Chondrocyte (in vitro differentiated cells): ENCODE measurements around the gene HNRNPLL. TPM values are rescaled to one million over a fixed set of nuclear protein-coding genes. Genes with fewer than 3 reads are reported as not detected.

Source experiments
- DNase-seq: peaks from one replicate; pipeline ENCODE4 v3.0.0; 2021; ENCODE audit warnings: mixed read lengths, low spot score
- H3K27ac Mint-ChIP-seq: one replicate; pipeline ENCODE4 v1.8.0; 2021; ENCODE audit warnings: mild to moderate bottlenecking, moderate library complexity, mixed read lengths; ENCODE audit not compliant: unreplicated experiment
- H3K27me3 Mint-ChIP-seq: 2 replicates; pipeline ENCODE4 v1.8.0; 2021; ENCODE audit warnings: low read depth, mixed read lengths
- H3K36me3 Mint-ChIP-seq: 2 replicates; pipeline ENCODE4 v1.8.0; 2021; ENCODE audit warnings: low read depth, mixed read lengths
- H3K4me1 Mint-ChIP-seq: 2 replicates; pipeline ENCODE4 v1.8.0; 2021; ENCODE audit warnings: low read depth, mild to moderate bottlenecking, mixed read lengths
- H3K4me3 Mint-ChIP-seq: one replicate; pipeline ENCODE4 v1.8.0; 2021; ENCODE audit warnings: mild to moderate bottlenecking, moderate library complexity, mixed read lengths; ENCODE audit not compliant: unreplicated experiment
- H3K9me3 Mint-ChIP-seq: 2 replicates; pipeline ENCODE4 v1.8.0; 2021; ENCODE audit warnings: low read depth, mixed read lengths
- total RNA-seq: library from RNA; stranded (reverse); gene quantifications from 3 replicates; pipeline ENCODE4 v1.2.1, GENCODE V29; 2021
- TF ChIP-seq, protein P1 (sequence below): fragments of 200-600 bp; sonication (generic); IDR thresholded peaks from 2 replicates; pipeline ENCODE4 v1.5.0; 2021; ENCODE audit warnings: antibody characterized with exemption, mild to moderate bottlenecking, moderate library complexity

Gene HNRNPLL
- total RNA-seq, 1 donor from 2014 or later, result 41.8 TPM

DNA sequence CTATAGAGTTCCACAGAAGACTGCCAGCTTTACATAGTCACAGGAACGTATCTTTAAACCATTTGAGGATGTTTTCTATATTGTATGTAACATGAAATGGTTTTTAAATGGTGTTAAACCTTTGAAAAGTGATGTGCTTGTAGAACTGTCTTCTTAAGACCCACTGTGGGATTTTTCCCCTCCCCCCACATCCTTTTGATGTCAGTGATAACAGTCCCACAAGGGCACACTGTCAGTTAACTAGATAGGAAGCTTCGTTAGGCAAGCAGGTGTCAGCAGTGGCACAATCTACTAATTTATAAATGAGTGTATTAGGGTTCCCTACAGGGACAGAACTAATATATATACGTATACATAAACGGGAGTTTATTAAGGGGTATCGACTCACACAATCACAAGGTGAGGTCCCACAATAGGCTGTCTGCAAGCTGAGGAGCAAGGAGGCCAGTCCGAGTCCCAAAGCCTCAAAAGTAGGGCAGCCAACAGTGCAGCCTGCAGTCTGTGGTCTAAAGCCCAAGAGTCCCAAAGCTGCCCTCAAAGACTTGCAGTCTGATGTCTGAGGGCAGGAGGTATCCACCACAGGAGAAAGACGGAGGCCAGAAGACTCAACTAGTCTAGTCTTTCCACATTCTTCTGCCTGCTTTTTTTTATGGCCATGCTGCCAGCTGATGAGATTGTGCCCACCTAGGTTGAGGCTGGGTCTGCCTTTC is 23.8 kb upstream of the HNRNPLL start:
- no peak overlapping the region for H3K27ac Mint-ChIP-seq
- H3K36me3 Mint-ChIP-seq, result no peaks in the 10 kb centered on the region
- TF ChIP-seq, protein P1, sequence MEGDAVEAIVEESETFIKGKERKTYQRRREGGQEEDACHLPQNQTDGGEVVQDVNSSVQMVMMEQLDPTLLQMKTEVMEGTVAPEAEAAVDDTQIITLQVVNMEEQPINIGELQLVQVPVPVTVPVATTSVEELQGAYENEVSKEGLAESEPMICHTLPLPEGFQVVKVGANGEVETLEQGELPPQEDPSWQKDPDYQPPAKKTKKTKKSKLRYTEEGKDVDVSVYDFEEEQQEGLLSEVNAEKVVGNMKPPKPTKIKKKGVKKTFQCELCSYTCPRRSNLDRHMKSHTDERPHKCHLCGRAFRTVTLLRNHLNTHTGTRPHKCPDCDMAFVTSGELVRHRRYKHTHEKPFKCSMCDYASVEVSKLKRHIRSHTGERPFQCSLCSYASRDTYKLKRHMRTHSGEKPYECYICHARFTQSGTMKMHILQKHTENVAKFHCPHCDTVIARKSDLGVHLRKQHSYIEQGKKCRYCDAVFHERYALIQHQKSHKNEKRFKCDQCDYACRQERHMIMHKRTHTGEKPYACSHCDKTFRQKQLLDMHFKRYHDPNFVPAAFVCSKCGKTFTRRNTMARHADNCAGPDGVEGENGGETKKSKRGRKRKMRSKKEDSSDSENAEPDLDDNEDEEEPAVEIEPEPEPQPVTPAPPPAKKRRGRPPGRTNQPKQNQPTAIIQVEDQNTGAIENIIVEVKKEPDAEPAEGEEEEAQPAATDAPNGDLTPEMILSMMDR, result no peak
- H3K9me3 Mint-ChIP-seq, result peaks cover 6% of the 10 kb centered on the region
- no peaks in the 10 kb centered on the region for H3K27me3 Mint-ChIP-seq
- no peak for DNase-seq
- H3K4me1 Mint-ChIP-seq, result no peaks in the 10 kb centered on the region
- H3K4me3 Mint-ChIP-seq, result no peak overlapping the region

DNA sequence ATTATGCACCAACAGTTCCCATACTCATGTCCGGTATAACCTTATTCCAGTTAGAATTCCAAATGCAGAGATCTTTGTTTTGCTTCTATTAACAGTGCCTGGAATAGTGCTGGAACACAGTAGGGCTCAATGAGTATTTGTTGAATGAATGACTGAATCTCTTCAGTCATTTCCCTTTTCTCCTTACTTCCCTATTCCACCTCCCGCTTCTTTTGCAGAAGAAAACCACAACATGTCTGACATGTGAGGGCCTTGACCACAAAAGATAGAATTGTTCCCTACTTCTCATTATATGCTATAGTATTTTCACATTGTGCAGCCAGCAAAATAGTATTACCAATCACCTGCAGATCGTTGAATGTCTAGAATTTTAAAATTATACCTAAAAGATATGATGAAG is 19.5 kb upstream of the HNRNPLL start:
- H3K27ac Mint-ChIP-seq, result no peak overlapping the region
- TF ChIP-seq, protein P1, result no peak
- no peaks in the 10 kb centered on the region for H3K9me3 Mint-ChIP-seq
- peaks cover 15% of the 10 kb centered on the region for H3K4me1 Mint-ChIP-seq
- no peaks in the 10 kb centered on the region for H3K36me3 Mint-ChIP-seq
- no peak overlapping the region for H3K4me3 Mint-ChIP-seq
- H3K27me3 Mint-ChIP-seq, result no peaks in the 10 kb centered on the region
- DNase-seq, result no peak

DNA sequence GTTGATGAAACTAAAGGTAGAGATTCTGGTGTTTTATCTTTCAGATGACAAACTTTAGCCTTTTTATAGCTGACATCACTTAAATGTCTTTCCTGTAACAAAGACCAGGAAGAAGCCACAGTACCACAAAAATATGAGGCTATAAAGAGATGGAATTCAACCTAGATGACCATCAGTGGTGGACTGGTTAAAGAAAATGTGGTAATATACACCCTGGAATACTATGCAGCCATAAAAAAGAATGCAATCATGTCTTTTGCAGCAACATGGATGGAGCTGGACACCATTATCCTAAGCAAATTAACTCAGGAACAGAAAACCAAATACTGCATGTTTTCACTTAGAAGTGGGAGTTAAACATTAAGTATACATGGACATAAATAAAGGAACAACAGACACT is 18.3 kb upstream of the HNRNPLL start:
- Mint-ChIP-seq H3K4me1 (peaks cover 15% of the 10 kb centered on the region), H3K36me3 (no peaks in the 10 kb centered on the region), H3K4me3 (no peak overlapping the region), H3K9me3 (no peaks in the 10 kb centered on the region), H3K27ac (no peak overlapping the region), H3K27me3 (no peaks in the 10 kb centered on the region)
- TF ChIP-seq, protein P1, result no peak
- no peak for DNase-seq

DNA sequence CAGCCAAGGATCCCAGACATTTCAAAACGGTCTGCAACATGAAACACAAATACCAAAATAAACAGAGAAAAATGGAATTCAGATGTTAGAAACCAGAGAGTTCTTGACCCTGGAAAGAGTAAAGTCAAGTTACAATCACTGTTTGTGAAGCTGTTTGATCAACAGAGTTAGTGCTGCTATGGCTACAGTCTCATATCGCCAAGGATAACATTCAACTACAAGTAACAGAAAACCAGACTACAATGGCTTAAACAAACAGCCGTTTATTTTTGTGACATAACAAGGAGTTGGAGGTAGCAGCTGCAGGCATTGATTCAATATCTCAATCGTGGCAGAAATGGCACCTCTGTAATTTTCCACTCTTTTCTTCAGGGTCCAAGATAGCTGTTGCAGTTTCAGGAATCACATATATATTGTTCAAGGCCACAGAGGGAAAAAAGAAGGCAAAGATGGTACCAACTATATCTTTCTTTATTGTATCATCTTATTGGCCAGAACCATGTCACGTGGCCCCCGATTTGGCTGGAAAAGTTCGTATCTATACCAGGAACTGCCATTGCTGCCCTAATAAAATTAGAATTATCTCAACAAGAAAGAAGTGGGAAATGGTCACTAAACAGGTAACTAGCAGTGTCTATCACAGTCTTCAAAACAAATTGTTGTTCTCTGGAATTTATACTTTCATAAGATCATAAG is 17.7 kb upstream of the HNRNPLL start:
- Mint-ChIP-seq H3K36me3 (no peaks in the 10 kb centered on the region), H3K27me3 (no peaks in the 10 kb centered on the region), H3K27ac (peak overlapping the region; percentile 10), H3K4me1 (peaks cover 15% of the 10 kb centered on the region), H3K9me3 (no peaks in the 10 kb centered on the region), H3K4me3 (no peak overlapping the region)
- DNase-seq, result no peak
- TF ChIP-seq, protein P1, result no peak

DNA sequence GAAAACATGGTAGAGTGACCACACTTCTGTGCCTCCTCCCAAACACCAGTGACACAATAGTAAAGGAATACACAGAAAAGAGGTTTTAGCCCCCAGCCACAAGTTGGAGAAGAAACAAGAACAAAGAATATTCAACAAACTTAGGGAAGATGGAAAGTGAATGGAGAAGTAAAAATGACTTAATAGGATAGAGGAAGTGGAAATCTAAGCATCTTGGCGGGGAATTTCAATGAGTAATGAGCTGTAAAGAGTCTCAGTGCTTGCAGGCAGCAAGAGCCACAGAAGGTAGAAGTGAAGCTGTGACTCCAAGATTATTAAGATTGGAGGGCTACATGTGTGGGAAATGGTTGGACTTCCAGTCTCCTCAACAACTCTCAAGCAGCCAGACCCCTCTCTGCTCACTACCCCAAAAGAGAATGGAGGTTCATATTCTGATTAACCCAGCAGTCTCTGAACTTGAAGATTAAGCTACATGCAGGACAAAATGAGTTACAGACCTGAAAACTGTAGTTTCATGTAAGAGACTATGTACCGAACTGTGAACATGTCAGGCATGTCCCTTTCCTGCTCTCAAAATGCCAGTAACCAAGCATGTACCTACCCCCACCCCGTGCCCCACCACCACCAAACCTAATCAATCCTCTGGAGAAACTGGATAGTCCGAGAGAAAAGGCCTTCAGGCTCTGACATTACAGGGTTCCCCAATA is 16.9 kb upstream of the HNRNPLL start:
- H3K27ac Mint-ChIP-seq, result peak overlapping the region; percentile 46

More for the DNA sequence above, 16.9 kb upstream of the HNRNPLL start:
- no peaks in the 10 kb centered on the region for H3K36me3 Mint-ChIP-seq
- no peak overlapping the region for H3K4me3 Mint-ChIP-seq
- no peaks in the 10 kb centered on the region for H3K27me3 Mint-ChIP-seq
- TF ChIP-seq, protein P1, result no peak
- no peak for DNase-seq
- peaks cover 17% of the 10 kb centered on the region for H3K4me1 Mint-ChIP-seq
- H3K9me3 Mint-ChIP-seq, result no peaks in the 10 kb centered on the region
